Trophoblast cell (in vitro differentiated cells and primary cell): ENCODE data around the gene SLC6A8.

Experiments used
- DNase-seq, 2 donors: peaks; one replicate each; pipeline ENCODE4 v3.0.0-alpha.2; 2016
- H2AFZ ChIP-seq: 2 replicates; pipeline ENCODE4 v1.6.1; 2013; ENCODE audit warnings: low read length, moderate library complexity, mild to moderate bottlenecking; ENCODE audit not compliant: insufficient read depth, poor library complexity
- H2AK5ac ChIP-seq: 2 replicates; pipeline ENCODE4 v1.6.1; 2013; ENCODE audit warnings: mild to moderate bottlenecking, low read length
- H2BK120ac ChIP-seq: 2 replicates; pipeline ENCODE4 v1.6.1; 2013; ENCODE audit warnings: low read length, mild to moderate bottlenecking, moderate library complexity; ENCODE audit not compliant: insufficient read depth, poor library complexity
- H2BK12ac ChIP-seq: 2 replicates; pipeline ENCODE4 v1.6.1; 2013; ENCODE audit warnings: mild to moderate bottlenecking, low read length, moderate library complexity
- H2BK5ac ChIP-seq: 2 replicates; pipeline ENCODE4 v1.6.1; 2013; ENCODE audit warnings: low read length, low read depth, moderate library complexity, mild to moderate bottlenecking; ENCODE audit not compliant: poor library complexity
- H3K14ac ChIP-seq: 2 replicates; pipeline ENCODE4 v1.6.1; 2013; ENCODE audit warnings: mild to moderate bottlenecking, low read length
- H3K18ac ChIP-seq: 2 replicates; pipeline ENCODE4 v1.6.1; 2013; ENCODE audit warnings: mild to moderate bottlenecking, low read length
- H3K23ac ChIP-seq: 2 replicates; pipeline ENCODE4 v1.6.1; 2013; ENCODE audit warnings: low read length
- H3K27ac ChIP-seq: 2 replicates; pipeline ENCODE4 v1.5.1; 2013; ENCODE audit warnings: low read depth, mild to moderate bottlenecking, inconsistent platforms, low read length, moderate library complexity
- H3K27me3 ChIP-seq: 2 replicates; pipeline ENCODE4 v1.6.1; 2013; ENCODE audit warnings: inconsistent platforms, mild to moderate bottlenecking, low read length, moderate library complexity; ENCODE audit not compliant: insufficient read depth
- H3K36me3 ChIP-seq, 2 experiments: 1 replicate in 1 of 2; 2 replicates in 1 of 2; pipeline ENCODE4 v1.6.1; 2013; ENCODE audit warnings: low read length in 2 of 2, mild to moderate bottlenecking in 2 of 2, moderate library complexity in 1 of 2; ENCODE audit not compliant: insufficient read depth in 2 of 2, control insufficient read depth in 1 of 2
- H3K4ac ChIP-seq: 2 replicates; pipeline ENCODE4 v1.6.1; 2013; ENCODE audit warnings: low read depth, mild to moderate bottlenecking, low read length, moderate library complexity
- H3K4me1 ChIP-seq, 2 experiments: 1 replicate in 1 of 2; 2 replicates in 1 of 2; pipeline ENCODE4 v1.6.1; 2013; ENCODE audit warnings: low read length in 2 of 2, mild to moderate bottlenecking in 2 of 2, moderate library complexity in 1 of 2; ENCODE audit not compliant: insufficient read depth in 2 of 2, control insufficient read depth in 1 of 2
- H3K4me2 ChIP-seq: 2 replicates; pipeline ENCODE4 v1.6.1; 2013; ENCODE audit warnings: inconsistent platforms, mild to moderate bottlenecking, low read length, moderate library complexity
- H3K4me3 ChIP-seq: 2 replicates; pipeline ENCODE4 v1.5.1; 2013; ENCODE audit warnings: mild to moderate bottlenecking, low read depth, low read length, inconsistent platforms
- H3K79me1 ChIP-seq: one replicate; pipeline ENCODE4 v1.6.1; 2013; ENCODE audit warnings: low read length
- H3K79me2 ChIP-seq: 2 replicates; pipeline ENCODE4 v1.6.1; 2013; ENCODE audit warnings: low read length, mild to moderate bottlenecking; ENCODE audit not compliant: control insufficient read depth, insufficient read depth, poor library complexity
- H3K9ac ChIP-seq: 2 replicates; pipeline ENCODE4 v1.6.1; 2013; ENCODE audit warnings: mild to moderate bottlenecking, low read length
- H3K9me3 ChIP-seq: 2 replicates; pipeline ENCODE4 v1.6.1; 2013; ENCODE audit warnings: low read depth, mild to moderate bottlenecking, control low read depth, inconsistent platforms, low read length; ENCODE audit not compliant: insufficient read depth
- H4K12ac ChIP-seq: 2 replicates; pipeline ENCODE4 v1.6.1; 2013; ENCODE audit warnings: low read depth, mild to moderate bottlenecking, low read length, moderate library complexity
- H4K8ac ChIP-seq: 2 replicates; pipeline ENCODE4 v1.6.1; 2013; ENCODE audit warnings: low read depth, mild to moderate bottlenecking, low read length, moderate library complexity
- H4K91ac ChIP-seq: one replicate; pipeline ENCODE4 v1.6.1; 2013; ENCODE audit warnings: low read depth, mild to moderate bottlenecking, low read length, moderate library complexity
- WGBS: extraction: QIAGEN DNeasy Blood & Tissue Kit; methylation state at CpG from one replicate; pipeline ENCODE4 v1.1.7; 2013; ENCODE audit warnings: missing lambda C conversion rate; ENCODE audit not compliant: insufficient read length, insufficient coverage; ENCODE audit errors: extremely low coverage; 5-methylcytosine and 5-hydroxymethylcytosine counted together

SLC6A8 gene

GRCh38 chrX:153645921-153646488 is 41.7 kb upstream of the SLC6A8 start:
- WGBS = no CpG with 5 or more reads among the region's 10 CpGs
- H4K8ac ChIP-seq = no peak overlapping the region
- H3K9ac ChIP-seq = no peak overlapping the region

GRCh38 chrX:153646620-153647373 is 40.9 kb upstream of the SLC6A8 start, which contains the start of gene DUSP9:
TSS of gene DUSP9 (plus strand) at chrX:153647203. CDS start at chrX:153647954, 751 bp downstream.
- no peak within 1 kb of the TSS for H3K27ac ChIP-seq
- DNase-seq = peak; percentile 43 to 66
- no peaks in the 10 kb centered on the region for H3K79me2 ChIP-seq
- no peak within 1 kb of the TSS for H4K12ac ChIP-seq
- no peak within 1 kb of the TSS for H4K8ac ChIP-seq
- no peak within 1 kb of the TSS for H3K14ac ChIP-seq
- no peaks in the 10 kb centered on the region for H3K36me3 ChIP-seq
- H2BK120ac ChIP-seq = no peak within 1 kb of the TSS
- no peak within 1 kb of the TSS for H3K9ac ChIP-seq
- H3K9me3 ChIP-seq = peaks cover 2% of the 10 kb centered on the region
- no peak within 1 kb of the TSS for H2AFZ ChIP-seq
- no peak within 1 kb of the TSS for H2BK12ac ChIP-seq
- peak within 1 kb of the TSS; percentile 51 for H3K4me2 ChIP-seq
- no peak within 1 kb of the TSS for H3K23ac ChIP-seq
- H3K4me3 ChIP-seq = no peak within 1 kb of the TSS
- peaks cover 7% of the 10 kb centered on the region in 2 experiments for H3K4me1 ChIP-seq
- no peak within 1 kb of the TSS for H3K4ac ChIP-seq
- peaks cover 53% of the 10 kb centered on the region for H3K27me3 ChIP-seq
- H3K18ac ChIP-seq = no peak within 1 kb of the TSS
- no peak within 1 kb of the TSS for H2AK5ac ChIP-seq
- WGBS = no CpG with 5 or more reads among the region's 53 CpGs
- H2BK5ac ChIP-seq = no peak within 1 kb of the TSS
- H4K91ac ChIP-seq = no peak within 1 kb of the TSS
- H3K79me1 ChIP-seq = no peaks in the 10 kb centered on the region

More at GRCh38 chrX:153645921-153646488, 41.7 kb upstream of the SLC6A8 start:
- Histone ChIP-seq H3K4me3 (no peak overlapping the region), H4K12ac (no peak overlapping the region), H2BK5ac (no peak overlapping the region), H3K79me1 (no peaks in the 10 kb centered on the region), H3K79me2 (no peaks in the 10 kb centered on the region), H4K91ac (no peak overlapping the region), H3K4me2 (no peak overlapping the region), H2BK12ac (no peak overlapping the region), H3K9me3 (peaks cover 2% of the 10 kb centered on the region), H3K27ac (no peak overlapping the region), H3K4ac (no peak overlapping the region), H2BK120ac (no peak overlapping the region), H2AK5ac (no peak overlapping the region), H3K14ac (no peak overlapping the region), H3K18ac (no peak overlapping the region), H3K4me1 (peaks cover 7% of the 10 kb centered on the region in 2 experiments), H2AFZ (no peak overlapping the region), H3K23ac (no peak overlapping the region), H3K27me3 (peaks cover 61% of the 10 kb centered on the region), H3K36me3 (no peaks in the 10 kb centered on the region)
- DNase-seq = peak in 1 of 2 donors; percentile 51

GRCh38 chrX:153647461-153648357 is 40.0 kb upstream of the SLC6A8 start:
- no peak for DNase-seq
- Histone ChIP-seq H2BK120ac (no peak overlapping the region), H4K8ac (no peak overlapping the region), H3K79me1 (no peaks in the 10 kb centered on the region), H2BK5ac (no peak overlapping the region), H3K4ac (no peak overlapping the region), H2AFZ (no peak overlapping the region), H2AK5ac (no peak overlapping the region), H3K9ac (no peak overlapping the region), H3K79me2 (no peaks in the 10 kb centered on the region), H3K23ac (no peak overlapping the region), H3K27ac (no peak overlapping the region), H3K4me3 (no peak overlapping the region), H4K12ac (no peak overlapping the region), H3K4me1 (peaks cover 7% of the 10 kb centered on the region in 2 experiments), H3K14ac (no peak overlapping the region), H3K4me2 (no peak overlapping the region), H4K91ac (no peak overlapping the region), H3K36me3 (no peaks in the 10 kb centered on the region), H3K18ac (no peak overlapping the region), H3K9me3 (peaks cover 2% of the 10 kb centered on the region), H2BK12ac (no peak overlapping the region), H3K27me3 (peaks cover 48% of the 10 kb centered on the region)
- no CpG with 5 or more reads among the region's 85 CpGs for WGBS

GRCh38 chrX:153648358-153649177 is 39.2 kb upstream of the SLC6A8 start:
- Histone ChIP-seq H3K14ac (no peak overlapping the region), H3K27ac (no peak overlapping the region), H3K36me3 (no peaks in the 10 kb centered on the region), H3K18ac (no peak overlapping the region), H3K4ac (no peak overlapping the region), H2BK12ac (no peak overlapping the region), H3K79me1 (no peaks in the 10 kb centered on the region), H2BK5ac (no peak overlapping the region), H4K8ac (no peak overlapping the region), H3K4me3 (no peak overlapping the region), H3K23ac (no peak overlapping the region), H3K4me2 (no peak overlapping the region), H4K91ac (no peak overlapping the region), H3K79me2 (no peaks in the 10 kb centered on the region), H2AK5ac (no peak overlapping the region), H3K9me3 (peaks cover 2% of the 10 kb centered on the region), H3K4me1 (peaks cover 7% of the 10 kb centered on the region in 2 experiments), H2BK120ac (no peak overlapping the region), H3K27me3 (peaks cover 40% of the 10 kb centered on the region), H2AFZ (no peak overlapping the region), H4K12ac (no peak overlapping the region), H3K9ac (no peak overlapping the region)
- WGBS = no CpG with 5 or more reads among the region's 17 CpGs
- no peak for DNase-seq
